Stimulated activated CD4-positive, alpha-beta T cell treated with anti-CD3 and anti-CD28 coated beads, Interleukin-4, amount 100 ng/mL, for 24 hours (primary cell): ENCODE data around the gene IRF5.
"Not testable (repeated sequence)": the region's sequence is repeated elsewhere in the genome, so short reads cannot be mapped to it uniquely, and the experiment has no call there.

Experiments used
- DNase-seq: peaks from one replicate; pipeline ENCODE4 v3.0.0-alpha.2; 2020

Gene IRF5

DNA sequence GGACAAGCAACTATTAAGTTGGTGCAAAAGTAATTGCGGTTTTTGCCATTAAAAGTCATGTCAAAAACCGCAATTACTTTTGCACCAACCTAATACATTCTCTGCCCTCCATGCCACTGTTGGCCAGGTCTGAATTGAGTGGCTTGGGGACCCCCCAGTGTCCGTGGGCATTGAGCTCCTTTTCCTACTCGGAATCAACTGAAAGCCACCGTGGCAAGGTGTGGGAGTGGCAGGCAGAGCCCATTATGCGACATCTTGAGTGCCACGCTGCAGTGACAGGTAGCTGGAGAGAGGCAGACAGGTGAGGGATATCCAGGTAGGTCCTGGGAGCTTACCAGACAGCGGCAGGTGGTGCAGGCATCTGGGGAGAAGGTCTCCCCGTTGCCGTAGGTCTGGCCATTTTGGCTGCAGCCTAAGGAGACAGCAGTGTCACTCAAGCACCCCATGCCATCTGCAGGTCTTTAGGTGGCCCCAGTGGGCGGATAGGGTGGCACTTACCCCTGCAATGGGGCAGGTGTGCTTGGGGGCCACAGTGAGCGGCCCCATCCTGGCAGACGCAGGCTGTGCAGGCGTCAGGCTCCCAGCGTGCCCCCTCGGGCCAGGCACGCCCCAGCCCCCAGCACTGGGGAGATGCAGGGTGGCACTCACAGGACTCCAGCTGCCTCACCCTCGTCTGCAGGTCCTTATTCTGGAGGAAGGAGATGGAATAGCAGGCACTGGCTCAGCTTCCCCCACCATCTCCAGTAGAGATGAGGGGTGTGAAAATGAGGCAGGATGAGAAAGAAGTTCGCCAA lies 30.8 kb upstream of the IRF5 start:
- no peak for DNase-seq

GRCh38 chr7:128908750-128909624 lies 28.7 kb upstream of the IRF5 start:
- DNase-seq, result no peak

- DNase-seq, result no peak
Observed at GRCh38 chr7:128909625-128910568, 27.8 kb upstream of the IRF5 start.

- DNase-seq, result no peak
Observed at GRCh38 chr7:128910569-128910945, 27.2 kb upstream of the IRF5 start, which contains the start of gene KCP. Gene KCP (minus strand): TSS chr7:128910709. CDS start chr7:128910676, 33 bp downstream.

- DNase-seq, result no peak
Observed at GRCh38 chr7:128911423-128912031, 26.2 kb upstream of the IRF5 start.

DNA sequence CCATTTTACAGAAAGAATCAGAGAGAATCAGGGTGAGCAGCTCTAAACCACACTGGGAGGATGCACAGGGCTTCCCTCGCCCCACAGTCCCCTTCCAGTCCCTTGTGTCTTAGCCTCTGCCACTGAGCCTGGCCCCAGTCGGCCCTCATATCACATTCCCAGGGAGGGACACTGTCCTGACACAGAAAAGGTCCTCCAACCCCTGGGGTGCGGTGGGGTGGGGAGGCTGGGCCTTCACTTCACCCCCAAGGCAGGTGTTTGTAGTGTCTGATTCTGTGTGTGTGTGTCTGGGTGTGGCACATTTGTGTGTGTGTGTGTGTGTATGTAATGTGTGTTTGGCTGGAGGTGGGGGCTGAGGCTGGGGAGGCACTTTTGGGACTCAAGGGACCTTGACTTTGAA lies 25.4 kb upstream of the IRF5 start:
- no peak for DNase-seq

DNA sequence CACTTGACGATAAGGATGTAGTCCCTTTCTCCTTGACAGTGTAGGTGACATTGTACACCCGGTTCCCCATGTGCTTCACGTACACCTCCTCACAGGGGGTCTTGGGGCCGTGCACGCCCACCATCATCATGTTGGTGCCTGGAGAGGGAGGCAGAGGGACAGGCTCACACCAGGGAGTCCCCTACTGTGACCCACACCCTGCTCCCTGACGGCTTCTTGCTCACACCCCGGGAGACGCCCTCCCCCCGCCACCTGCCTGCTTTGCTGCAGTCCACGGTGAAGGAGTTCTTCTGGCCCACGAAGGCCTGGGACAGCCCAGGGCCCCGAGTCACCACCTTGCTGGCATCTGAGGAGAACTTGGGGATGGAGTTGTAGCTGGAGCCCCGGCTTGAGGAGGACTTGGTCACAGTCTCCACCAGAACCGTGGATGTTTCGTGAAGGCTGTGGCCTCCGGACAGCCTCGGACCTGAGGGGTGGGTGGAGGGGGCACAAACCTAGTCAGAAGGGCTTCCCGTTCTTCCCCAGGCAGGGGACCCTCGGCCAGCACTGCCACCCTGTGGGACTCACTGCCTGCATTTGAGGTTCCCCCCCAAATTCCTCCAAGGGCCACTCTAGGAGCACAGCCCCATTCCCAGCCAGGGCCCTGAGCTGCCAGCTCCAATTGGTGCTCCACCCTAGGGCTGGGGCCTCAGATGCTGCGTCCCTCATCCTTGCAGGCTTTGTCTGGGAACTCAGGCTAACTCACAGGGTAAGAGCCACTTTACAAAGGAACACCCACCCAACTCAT lies 24.8 kb upstream of the IRF5 start:
- DNase-seq, result not testable (repeated sequence)

- DNase-seq, result no peak
Observed at GRCh38 chr7:128913870-128914565, 23.7 kb upstream of the IRF5 start.

DNA sequence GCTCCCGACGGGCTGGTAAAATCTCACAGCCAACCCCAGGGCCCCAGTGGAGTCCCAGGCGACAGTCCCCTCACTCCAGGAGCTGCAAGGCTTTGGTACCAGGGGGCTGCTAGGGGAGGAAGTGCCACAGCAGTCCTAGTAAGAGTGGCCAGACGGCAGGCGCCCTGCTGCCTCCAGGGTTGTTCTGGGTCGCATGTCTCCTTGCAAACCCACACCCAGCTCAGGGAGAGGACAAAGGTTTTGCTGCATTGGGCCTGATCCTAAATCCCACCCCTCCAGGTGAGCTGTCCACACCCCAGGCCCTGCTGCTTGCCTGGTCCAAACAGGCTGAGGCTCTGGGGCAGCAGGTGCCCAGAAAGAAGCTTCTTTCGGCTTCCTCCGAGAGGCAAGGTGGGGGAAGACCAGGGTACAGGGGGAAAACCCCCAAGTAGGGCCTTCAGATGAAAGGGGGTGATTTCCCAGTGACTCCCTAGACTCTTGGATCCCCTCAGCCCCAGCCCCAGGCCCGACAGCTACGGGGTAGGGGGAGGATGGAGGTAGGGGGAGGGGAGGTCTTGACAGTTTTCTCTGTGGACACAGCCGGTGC lies 23.1 kb upstream of the IRF5 start:
- DNase-seq, result no peak

DNA sequence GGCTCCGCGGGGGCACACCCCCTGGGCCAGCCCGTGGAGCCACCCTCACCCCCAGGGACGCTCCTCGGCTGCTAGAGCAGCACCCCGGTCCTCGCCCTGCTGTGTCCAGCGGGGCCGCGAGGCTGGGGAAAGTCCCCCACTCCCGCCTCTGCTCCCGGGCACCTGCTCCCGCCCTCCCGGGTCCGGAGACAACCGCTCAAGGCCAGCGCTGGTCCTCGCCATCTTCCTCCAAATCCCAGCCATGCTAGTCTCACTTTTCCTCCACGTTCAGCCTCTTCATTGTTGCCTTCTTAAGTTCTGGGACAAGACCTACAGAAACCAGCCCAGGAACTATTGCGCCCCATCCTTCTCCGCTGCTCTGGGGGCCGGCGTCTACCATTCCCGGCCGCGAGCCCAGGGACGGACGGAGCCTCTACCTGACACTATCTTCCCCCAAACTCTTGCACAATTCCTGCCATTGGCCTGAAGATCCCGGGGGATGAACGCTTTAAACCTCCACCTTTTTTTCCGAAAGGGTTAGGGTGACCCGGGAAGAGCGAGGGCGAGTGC lies 22.4 kb upstream of the IRF5 start:
- no peak for DNase-seq

GRCh38 chr7:128915841-128916642 lies 21.7 kb upstream of the IRF5 start:
- no peak for DNase-seq

DNA sequence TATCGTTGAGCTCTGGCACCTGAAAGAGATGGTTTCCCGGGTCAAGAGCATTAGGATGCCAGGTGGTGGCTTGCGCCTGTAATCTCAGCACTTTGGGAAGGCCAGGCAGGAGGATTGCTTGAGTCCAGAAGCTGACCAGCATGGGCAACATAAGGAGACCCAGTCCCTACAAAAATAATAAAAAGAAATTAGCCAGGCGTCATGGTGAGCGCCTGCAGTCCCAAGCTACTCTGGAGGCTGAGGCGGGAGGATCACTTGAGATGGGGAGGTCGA lies 21.1 kb upstream of the IRF5 start:
- no peak for DNase-seq

- no peak for DNase-seq
Observed at GRCh38 chr7:128917122-128917521, 20.6 kb upstream of the IRF5 start.

DNA sequence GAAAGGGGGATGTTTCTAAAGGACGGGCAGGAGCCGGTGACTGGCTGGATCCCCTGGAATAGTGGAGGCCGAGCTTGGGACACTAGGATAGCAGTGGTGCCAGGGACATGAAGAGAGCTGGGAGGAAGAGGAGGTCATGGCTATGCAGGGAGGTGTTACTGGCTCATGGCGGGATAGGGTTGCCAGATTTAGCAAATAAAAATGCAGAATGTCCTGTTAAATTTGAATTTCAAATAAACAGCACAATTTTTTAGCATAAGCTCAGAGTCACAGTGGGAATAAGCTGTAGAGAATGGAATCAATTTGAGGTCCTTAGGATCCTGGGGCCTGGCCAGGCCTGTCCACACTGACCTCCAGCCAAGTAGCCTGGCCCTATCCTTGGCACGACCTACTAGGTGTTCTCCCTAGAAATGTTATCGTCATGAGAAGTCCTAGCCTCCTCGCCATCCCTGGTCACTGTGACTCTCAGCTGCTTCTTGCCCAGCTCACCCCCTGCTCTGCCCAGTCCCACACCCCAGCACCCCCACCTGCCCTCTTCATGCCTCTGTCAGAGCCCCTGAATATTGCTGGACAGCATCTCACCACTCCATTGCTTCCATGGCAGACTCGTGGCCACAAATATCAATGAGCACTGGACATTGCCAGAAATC lies 19.6 kb upstream of the IRF5 start:
- DNase-seq, result no peak

DNA sequence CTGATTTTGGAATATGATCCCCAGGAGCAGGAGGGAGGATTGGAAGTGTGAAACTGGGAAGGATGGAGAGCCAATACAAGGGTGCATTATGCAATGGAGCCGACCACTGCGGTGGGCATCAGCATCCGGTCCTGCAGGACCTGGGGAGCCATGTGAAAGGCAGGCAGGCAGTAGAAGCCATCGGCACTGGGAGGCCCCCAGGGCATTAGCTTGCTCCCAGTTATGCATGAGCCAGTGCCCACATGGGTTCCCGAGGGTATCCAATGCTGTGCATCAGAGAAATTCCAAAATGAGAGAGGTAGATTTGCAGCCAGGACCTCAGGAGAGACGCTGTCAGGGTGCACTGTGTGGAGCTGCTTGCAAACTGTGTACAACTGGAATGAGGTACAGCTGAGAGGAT lies 18.5 kb upstream of the IRF5 start:
- no peak for DNase-seq

GRCh38 chr7:128919881-128920799 lies 17.6 kb upstream of the IRF5 start:
- no peak for DNase-seq

GRCh38 chr7:128920913-128921582 lies 16.7 kb upstream of the IRF5 start:
- DNase-seq, result no peak
